NB4 (cell line): ENCODE data around the gene NEK3.
"Not testable (repeated sequence)": the region's sequence is repeated elsewhere in the genome, so short reads cannot be mapped to it uniquely, and the experiment has no call there.

ENCODE experiments used
- DNase-seq: peaks from one replicate; pipeline ENCODE4 v3.0.0; 2010; ENCODE audit warnings: low read depth
- H3K4me3 ChIP-seq: one replicate; pipeline ENCODE4 v1.5.1; 2011; ENCODE audit warnings: mild to moderate bottlenecking, low read depth, low read length, moderate library complexity
- CTCF ChIP-seq: IDR thresholded peaks from one replicate; pipeline ENCODE4 v1.5.1; 2012; ENCODE audit warnings: low read depth, low read length
- MAX ChIP-seq: IDR thresholded peaks from 2 replicates; pipeline ENCODE4 v1.6.1; 2011; ENCODE audit warnings: low read depth, low read length
- MYC ChIP-seq: IDR thresholded peaks from 2 replicates; pipeline ENCODE4 v1.6.1; 2011; ENCODE audit warnings: low read depth, low read length
- POLR2A ChIP-seq: IDR thresholded peaks from 2 replicates; pipeline ENCODE4 v1.6.1; 2011; ENCODE audit warnings: mild to moderate bottlenecking; ENCODE audit not compliant: insufficient read length; ENCODE audit errors: extremely low read depth

NEK3 gene

GRCh38 chr13:52194184-52194868 lies 34.9 kb upstream of the NEK3 start:
- DNase-seq: peak; percentile 94
- H3K4me3 ChIP-seq: peak overlapping the region; percentile 90
- TF ChIP-seq MYC (peak; percentile 92), MAX (peak; percentile 88), CTCF (no peak), POLR2A (peak; percentile 94)

- DNase-seq: peak; percentile 37
- H3K4me3 ChIP-seq: peak overlapping the region; percentile 90
Measured at GRCh38 chr13:52193587-52194183, 34.3 kb upstream of the NEK3 start.

GRCh38 chr13:52187424-52188187 lies 28.2 kb upstream of the NEK3 start:
- DNase-seq: not testable (repeated sequence)

GRCh38 chr13:52187029-52187423 lies 27.6 kb upstream of the NEK3 start:
- no peak overlapping the region for H3K4me3 ChIP-seq
- DNase-seq: no peak
- no peak for TF ChIP-seq CTCF

More at GRCh38 chr13:52187424-52188187, 28.2 kb upstream of the NEK3 start:
- H3K4me3 ChIP-seq: not testable (repeated sequence)

- H3K4me3 ChIP-seq, DNase-seq: not testable (repeated sequence)
Measured at GRCh38 chr13:52181316-52181954, 22.0 kb upstream of the NEK3 start.

- no peak for TF ChIP-seq MAX
- TF ChIP-seq MYC: no peak
- no peak for TF ChIP-seq CTCF
- no peak for TF ChIP-seq POLR2A
- DNase-seq: no peak
- H3K4me3 ChIP-seq: no peak overlapping the region
Measured at GRCh38 chr13:52179925-52180324, 20.5 kb upstream of the NEK3 start.

GRCh38 chr13:52177276-52177675 lies 17.9 kb upstream of the NEK3 start:
- TF ChIP-seq CTCF (no peak), MAX (no peak)
- H3K4me3 ChIP-seq: no peak overlapping the region
- DNase-seq: no peak

- not testable (repeated sequence) for H3K4me3 ChIP-seq
- peak; percentile 51 for DNase-seq
Measured at GRCh38 chr13:52173970-52174369, 14.6 kb upstream of the NEK3 start.
